SK-MEL-5 (cell line): Measurements from ENCODE around the gene SLC6A8. TPM values are rescaled to one million over a fixed set of nuclear protein-coding genes. Genes with fewer than 3 reads are reported as not detected.
"Not testable (repeated sequence)": the region's sequence is repeated elsewhere in the genome, so short reads cannot be mapped to it uniquely, and the experiment has no call there.

Source experiments
- DNase-seq: peaks from one replicate; pipeline ENCODE4 v3.0.0-alpha.2; 2016; ENCODE audit warnings: low read depth, low spot score
- in situ Hi-C: cut with HindIII; loops from 2 replicates; pipeline ENCODE4 v1.10.0; 2016; ENCODE audit warnings: low sequenced_read_pairs, high pct_unique_total_duplicates, low pct_unique_long_range_greater_than_20kb
- total RNA-seq: library from RNA; depleted of rRNA; stranded (reverse); fragments of >200 nt; shearing (Covaris generic); gene quantifications from 2 replicates; pipeline ENCODE4 v1.2.3, GENCODE V29; 2014

The SLC6A8 gene
- total RNA-seq, 1 experiment from 2014 or later: 48.1 TPM

GRCh38 chrX:153688506-153688905 lies 780 bp downstream of the SLC6A8 start:
- in situ Hi-C loops: no loop called here
- DNase-seq: no peak

GRCh38 chrX:153688911-153689590 lies 1.3 kb downstream of the SLC6A8 start:
- peak; percentile 56 for DNase-seq
- in situ Hi-C loops: no loop called here

- no peak for DNase-seq
- in situ Hi-C loops: no loop called here
Observed at GRCh38 chrX:153689654-153690465, 2.1 kb downstream of the SLC6A8 start.

GRCh38 chrX:153690466-153690865 lies 2.7 kb downstream of the SLC6A8 start:
- in situ Hi-C loops: no loop called here
- no peak for DNase-seq

GRCh38 chrX:153691032-153691827 lies 3.5 kb downstream of the SLC6A8 start:
- DNase-seq, in situ Hi-C loops: not testable (repeated sequence)

- in situ Hi-C loops: no loop called here
- DNase-seq: no peak
Observed at GRCh38 chrX:153692003-153692402, 4.3 kb downstream of the SLC6A8 start.

- in situ Hi-C loops: no loop called here
- DNase-seq: no peak
Observed at GRCh38 chrX:153692611-153693156, 5.0 kb downstream of the SLC6A8 start.

- no peak for DNase-seq
- in situ Hi-C loops: no loop called here
Observed at GRCh38 chrX:153693216-153694086, 5.7 kb downstream of the SLC6A8 start.

GRCh38 chrX:153694256-153694655 lies 6.5 kb downstream of the SLC6A8 start:
- DNase-seq, in situ Hi-C loops: not testable (repeated sequence)

- in situ Hi-C loops: no loop called here
- no peak for DNase-seq
Observed at GRCh38 chrX:153694687-153695270, 7.1 kb downstream of the SLC6A8 start.

- DNase-seq: no peak
- in situ Hi-C loops: no loop called here
Observed at GRCh38 chrX:153696100-153696499, 8.4 kb downstream of the SLC6A8 start.

- in situ Hi-C loops, DNase-seq: not testable (repeated sequence)
Observed at GRCh38 chrX:153696538-153696937, 8.8 kb downstream of the SLC6A8 start.

GRCh38 chrX:153696986-153697722 lies 9.4 kb downstream of the SLC6A8 start:
- in situ Hi-C loops: not testable (repeated sequence)
- peak; percentile 22 for DNase-seq

GRCh38 chrX:153697924-153698865 lies 10.5 kb downstream of the SLC6A8 start:
- in situ Hi-C loops: no loop called here
- no peak for DNase-seq

GRCh38 chrX:153699210-153699783 lies 11.6 kb downstream of the SLC6A8 start:
- in situ Hi-C loops: not testable (repeated sequence)

More at GRCh38 chrX:153699210-153699783, 11.6 kb downstream of the SLC6A8 start:
- not testable (repeated sequence) for DNase-seq
